NCI-H748 treated with DMSO at 0.1 percent for 48 hours (cell line): ENCODE data around the gene ABHD8.
A peak's percentile ranks its signal among the peaks of the same experiment; 100 is the strongest.

Experiments
- DNase-seq: peaks from one replicate; lab custom pipeline; 2025; lab: John Stamatoyannopoulos, UW

Gene ABHD8

GRCh38 chr19:17321655-17322489 is 18.6 kb upstream of the ABHD8 start:
- no peak for DNase-seq

DNA sequence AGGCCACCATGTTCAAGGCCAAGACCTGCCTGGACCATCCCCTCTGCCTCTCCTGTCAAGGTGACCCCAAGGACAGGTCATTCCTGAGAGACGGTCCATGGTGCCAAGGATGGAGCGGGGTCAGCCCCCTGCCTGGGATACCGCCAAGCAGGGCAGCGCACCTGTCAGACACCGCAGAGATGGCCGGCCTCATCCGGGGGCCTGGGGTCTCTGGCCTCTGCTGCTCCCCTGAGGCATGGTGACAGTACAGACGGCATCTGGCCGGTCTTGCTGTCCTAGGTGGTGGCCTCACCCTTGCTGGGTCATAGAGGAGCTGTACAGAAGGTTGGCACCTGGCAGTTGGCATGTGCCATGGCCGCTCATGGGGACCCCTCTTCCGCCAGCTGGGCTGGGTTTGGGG is 17.2 kb upstream of the ABHD8 start:
- no peak for DNase-seq

DNA sequence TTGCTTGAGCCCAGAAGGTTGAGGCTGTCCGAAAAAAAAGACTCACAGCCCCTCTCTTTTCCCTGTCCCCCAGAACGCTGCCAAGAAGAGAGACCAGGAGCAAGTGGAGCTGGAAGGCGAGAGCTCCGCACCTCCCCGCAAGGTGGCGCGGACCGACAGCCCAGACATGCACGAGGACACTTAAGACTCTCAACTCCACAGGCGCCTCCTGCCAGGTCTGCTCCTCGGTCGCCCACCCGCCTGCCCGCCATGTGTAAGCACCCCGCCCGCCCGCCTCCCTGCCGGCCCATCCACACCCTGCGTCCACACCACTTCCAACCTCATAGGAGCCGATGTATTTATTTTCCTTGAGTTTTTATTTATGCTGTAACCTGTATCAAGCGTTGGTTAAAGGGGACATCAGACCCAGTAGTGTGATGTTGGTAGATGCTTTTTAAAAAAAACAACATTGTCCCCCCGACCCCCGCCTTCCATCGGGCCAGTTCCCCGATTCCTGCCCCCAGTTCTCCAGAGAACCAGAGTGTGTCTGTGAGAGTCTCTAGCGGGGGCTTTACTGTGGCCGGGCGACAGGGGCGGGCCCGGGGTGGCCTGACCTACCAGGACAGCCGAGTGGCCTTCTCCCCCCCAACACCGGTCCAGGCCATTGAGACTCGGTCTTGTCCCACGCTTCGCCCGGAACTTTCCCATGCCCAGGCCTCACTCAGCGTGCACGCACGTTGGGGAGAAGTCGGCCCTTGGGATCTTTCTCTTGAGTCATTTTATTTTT is 16.4 kb upstream of the ABHD8 start:
- no peak for DNase-seq

GRCh38 chr19:17318966-17319365 is 15.7 kb upstream of the ABHD8 start:
- no peak for DNase-seq

- no peak for DNase-seq
Measured at GRCh38 chr19:17314007-17314593, 10.9 kb upstream of the ABHD8 start.

DNA sequence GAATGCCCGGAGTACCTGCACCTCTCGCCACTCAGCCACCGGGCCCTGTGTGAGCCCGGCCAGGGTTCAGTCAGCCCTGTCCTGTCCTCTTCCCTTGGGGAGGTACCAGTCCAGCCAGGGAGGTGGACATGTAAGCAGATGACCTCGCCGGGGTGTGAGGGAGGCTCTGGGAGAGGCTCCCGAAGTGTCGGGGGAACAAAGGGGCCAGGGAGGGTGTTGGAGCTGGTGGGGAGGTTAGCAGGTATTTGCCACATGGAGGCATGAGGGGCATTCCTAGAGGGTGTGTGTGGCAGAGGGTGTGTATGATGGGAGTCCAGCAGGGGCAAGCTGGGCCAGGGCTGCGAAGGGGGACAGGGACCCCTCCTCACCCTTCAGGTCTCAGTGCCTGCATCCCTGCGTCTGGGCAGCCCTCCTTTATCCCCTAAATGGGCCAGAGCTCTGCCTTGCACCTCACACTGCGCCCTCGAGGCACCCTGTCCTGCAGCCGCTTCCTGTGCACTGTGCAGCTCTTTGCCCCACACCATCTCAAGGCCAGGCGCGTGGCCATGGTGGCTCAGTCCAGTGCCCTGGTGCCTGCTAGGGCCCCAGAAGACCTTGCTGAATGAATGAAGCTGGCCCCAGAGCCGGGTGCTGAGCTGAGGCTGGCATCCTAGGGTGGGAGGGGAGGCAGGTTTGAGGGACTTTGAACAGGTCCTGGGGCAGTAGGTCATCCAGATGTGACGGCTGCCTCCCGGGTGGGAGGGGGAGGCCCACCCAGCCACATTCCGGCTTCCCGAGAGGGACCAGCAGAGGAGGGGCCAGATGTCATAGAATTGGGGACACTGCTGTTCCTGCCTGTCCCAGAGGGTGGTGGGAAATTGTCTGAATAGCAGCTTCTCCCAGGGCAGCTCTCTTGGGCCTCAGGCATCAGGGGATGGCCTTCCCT is 9.2 kb upstream of the ABHD8 start:
- DNase-seq = no peak

GRCh38 chr19:17311455-17312188 is 8.4 kb upstream of the ABHD8 start:
- DNase-seq = no peak

- DNase-seq = no peak
Measured at GRCh38 chr19:17309965-17310461, 6.8 kb upstream of the ABHD8 start.

DNA sequence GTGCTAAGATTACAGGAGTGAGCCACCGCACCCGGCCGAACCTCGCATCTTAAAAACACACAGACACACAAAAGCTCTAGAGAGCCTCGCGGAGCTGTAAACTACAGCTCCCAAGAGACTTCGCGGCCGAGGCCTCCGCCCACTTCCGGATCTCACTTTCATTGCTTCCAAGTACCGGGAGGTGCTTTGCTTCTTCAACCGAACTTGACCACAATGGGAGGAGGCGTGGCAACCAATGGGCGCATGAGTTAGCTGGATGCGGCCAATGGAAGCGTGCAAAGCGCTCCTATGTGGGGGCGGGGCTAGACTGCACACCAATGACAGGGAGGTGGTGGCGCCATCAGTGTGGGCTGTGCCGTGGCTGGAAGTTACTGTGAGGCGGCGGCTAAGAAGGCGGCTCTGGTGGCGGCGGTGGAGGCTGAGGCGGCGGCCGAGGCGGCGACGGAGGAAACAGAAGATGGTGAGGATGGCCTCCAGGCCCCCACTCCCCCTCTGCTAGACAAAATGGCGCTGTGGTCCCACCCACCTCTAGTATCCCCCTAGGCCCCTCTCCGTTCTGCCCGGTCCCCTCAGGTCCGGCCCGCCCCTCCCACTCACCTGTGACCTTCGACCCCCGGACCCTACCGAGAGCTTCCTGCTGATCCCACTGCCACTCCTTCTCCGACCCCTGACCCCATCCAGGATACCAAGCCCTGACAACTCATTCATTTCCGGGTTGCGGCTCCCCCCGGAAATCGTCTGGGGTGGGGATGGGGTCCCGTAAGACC is 6.2 kb upstream of the ABHD8 start, which contains the start of gene DDA1:
TSS of gene DDA1 (plus strand) at position 366 of the 767 bp plus-strand sequence. CDS start at position 458, 92 bp downstream.
- peak; percentile 94 for DNase-seq

DNA sequence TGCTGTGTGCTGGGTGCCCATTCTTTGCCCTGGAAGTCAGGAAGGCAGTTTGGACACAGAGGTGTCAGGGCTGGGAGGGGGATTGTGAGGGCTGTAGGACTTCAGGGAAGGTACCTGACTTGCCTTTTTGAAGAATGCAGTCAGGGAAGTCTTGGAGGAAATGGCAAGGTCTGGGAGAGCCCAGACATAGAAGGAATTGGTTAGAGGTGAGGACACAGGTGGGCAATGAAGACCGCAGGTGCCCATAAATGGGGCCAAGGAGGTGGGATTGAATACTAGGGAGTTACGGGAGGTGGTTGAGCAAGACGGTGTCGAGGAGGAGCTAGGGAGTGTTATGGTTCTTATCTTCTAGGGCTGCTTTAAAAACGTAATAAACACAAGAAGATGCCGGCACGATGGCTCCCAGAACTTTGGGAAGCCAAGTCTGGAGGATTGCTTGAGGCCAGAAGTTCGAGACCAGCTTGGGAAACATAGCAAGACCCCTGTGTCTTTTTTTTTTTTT is 4.7 kb upstream of the ABHD8 start:
- DNase-seq = no peak

GRCh38 chr19:17306285-17306714 is 3.1 kb upstream of the ABHD8 start:
- no peak for DNase-seq

GRCh38 chr19:17305517-17306284 is 2.5 kb upstream of the ABHD8 start, which contains the start of gene MRPL34:
Gene MRPL34, plus strand, starts transcription at chr19:17305872. Its CDS starts 21 bp downstream, at chr19:17305893.
- peak; percentile 97 for DNase-seq

DNA sequence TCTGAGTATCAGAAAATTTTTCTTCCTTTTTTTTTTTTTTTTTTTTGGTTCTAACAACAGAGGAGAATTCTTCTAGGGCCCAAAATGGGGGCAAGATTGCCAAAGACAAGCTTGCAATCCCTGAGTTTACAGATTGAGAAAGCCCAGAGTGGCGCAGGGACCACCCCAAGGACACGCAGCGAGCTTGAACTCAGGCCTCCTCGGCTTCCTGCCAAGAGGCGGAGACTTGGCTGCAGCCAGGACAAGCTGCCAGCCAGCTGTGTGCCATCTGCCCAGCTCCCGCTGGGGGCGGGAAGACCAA is 1.9 kb upstream of the ABHD8 start:
- DNase-seq = no peak

GRCh38 chr19:17304386-17305215 is 1.4 kb upstream of the ABHD8 start:
- DNase-seq = no peak

DNA sequence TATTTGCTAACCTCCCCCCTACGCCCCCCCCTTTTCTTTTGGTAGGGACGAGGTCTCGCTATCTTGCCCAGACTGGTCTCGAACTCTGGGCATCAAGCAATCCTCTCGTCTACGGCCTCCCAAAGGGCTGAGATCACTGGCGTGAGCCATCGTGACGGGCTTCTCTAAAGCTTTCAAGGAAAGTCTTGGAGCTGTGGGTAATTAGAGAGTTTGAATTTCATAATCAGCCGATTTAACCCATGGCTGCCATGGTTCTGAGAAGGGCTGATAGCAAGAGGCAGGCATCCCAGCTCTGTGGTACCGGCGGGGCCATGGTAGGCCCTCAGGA is 679 bp upstream of the ABHD8 start:
- no peak for DNase-seq

GRCh38 chr19:17302391-17303166 is 646 bp downstream of the ABHD8 start:
- no peak for DNase-seq

DNA sequence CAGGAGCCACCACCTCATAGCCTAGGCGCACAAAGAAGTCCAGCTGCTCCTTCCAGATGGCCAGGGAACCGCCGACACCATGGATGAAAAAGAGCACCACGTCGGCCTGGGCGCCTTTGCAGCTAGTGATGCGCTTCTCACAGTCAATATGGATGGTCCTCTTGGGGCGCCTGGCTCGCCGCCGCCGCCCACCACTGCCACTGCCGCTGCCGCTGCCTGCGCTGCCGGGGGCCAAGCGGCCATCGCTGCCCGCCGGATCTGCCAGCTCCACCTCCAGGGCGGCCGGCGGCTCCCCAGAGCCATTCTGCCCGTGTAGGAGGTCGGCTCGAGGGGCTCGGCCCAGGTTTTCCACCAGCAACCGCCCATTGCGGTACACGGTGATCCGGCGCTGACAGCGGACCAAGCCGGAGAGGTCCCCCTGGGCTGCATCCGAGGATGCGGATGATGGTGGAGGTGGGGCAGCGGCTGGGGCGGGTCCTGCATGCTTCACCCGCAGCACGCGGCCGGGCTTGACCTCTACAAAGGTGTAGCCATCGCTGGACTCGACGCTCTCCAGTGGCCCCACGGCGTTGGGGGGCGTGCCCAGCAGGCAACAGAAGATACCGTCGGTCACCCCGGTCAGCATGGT is 2.1 kb downstream of the ABHD8 start:
- DNase-seq = no peak
